ENCODE data around the gene C19orf47. TPM values are rescaled to one million over a fixed set of nuclear protein-coding genes. Genes with fewer than 3 reads are reported as not detected.

Gene C19orf47
- total RNA-seq, 2 experiments from 2014 or later = 15.6 to 33.8 TPM

GRCh38 chr19:40348961-40349507 is 837 bp upstream of the C19orf47 start:
- H3K27ac ChIP-seq (ENCODE audit: low read depth, low read length, poor library complexity, severe bottlenecking) = peak overlapping the region; percentile 16
- BruUV-seq (replicated peaks) = TSS peak; percentile 86
- DNase-seq (ENCODE audit: low spot score) = peak; percentile 25

GRCh38 chr19:40344422-40344821 is 3.8 kb downstream of the C19orf47 start:
- no peaks in the 10 kb centered on the region for H3K9me3 ChIP-seq (ENCODE audit: low read length)
- TF ChIP-seq EZH2phosphoT487 (IDR thresholded peaks at IDR 0.05; ENCODE audit: borderline replicate concordance, low read depth, low read length) (no peak), CTCF (conservative IDR thresholded peaks at IDR 0.05; ENCODE audit: low read length) (no peak)
- H2AFZ ChIP-seq (ENCODE audit: low read length) = no peak overlapping the region
- H3K4me3 ChIP-seq (ENCODE audit: low read depth, low read length, poor library complexity, severe bottlenecking) = no peak overlapping the region
- H3K27ac ChIP-seq (ENCODE audit: low read depth, low read length, poor library complexity, severe bottlenecking) = no peak overlapping the region
- H3K9me2 ChIP-seq (ENCODE audit: insufficient read depth, low read length) = no peaks in the 10 kb centered on the region
- ChIA-PET CTCF (ENCODE audit: unreplicated experiment) (no interaction called here), POLR2A (no interaction called here)
- DNase-seq (ENCODE audit: low spot score) = no peak
- H3K4me2 ChIP-seq (ENCODE audit: low read length) = no peak overlapping the region
- intact Hi-C loops (cut with micrococcal nuclease; ENCODE audit: unreplicated experiment) = no loop called here
- H3K79me2 ChIP-seq (ENCODE audit: insufficient read depth, low read depth, low read length) = peaks cover 21% of the 10 kb centered on the region
- H4K20me1 ChIP-seq (ENCODE audit: insufficient read depth, low read length) = no peaks in the 10 kb centered on the region
- peaks cover 11% of the 10 kb centered on the region for H3K4me1 ChIP-seq (ENCODE audit: insufficient read depth, low read length, poor library complexity, severe bottlenecking)
- no TSS peak for BruUV-seq (replicated peaks)
- H3K36me3 ChIP-seq (ENCODE audit: insufficient read depth, low read length) = peaks cover 14% of the 10 kb centered on the region; the same call in 1 of the 2 replicates

More at GRCh38 chr19:40348961-40349507, 837 bp upstream of the C19orf47 start:
- intact Hi-C loops (cut with micrococcal nuclease; ENCODE audit: unreplicated experiment) = loop anchor here (1.0 to 5.0 kb wide), 5 partner anchors 16 to 256 kb away; partner anchors contain the start of genes AKT2 and SERTAD3
- ChIA-PET POLR2A (interaction anchor here (1.1 to 2.1 kb wide), 3 partner anchors 7 to 55 kb away, joined by 3 to 5 read pairs (median 4); no protein-coding TSS in a partner anchor), CTCF (ENCODE audit: unreplicated experiment) (interaction anchor here (0.7 kb wide), 1 partner anchor 9 kb away, joined by 3 read pairs; no protein-coding TSS in a partner anchor)
- peaks cover 9% of the 10 kb centered on the region; the same call in 1 of the 2 replicates for H3K36me3 ChIP-seq (ENCODE audit: insufficient read depth, low read length)
- H3K9me3 ChIP-seq (ENCODE audit: low read length) = no peaks in the 10 kb centered on the region
- no peaks in the 10 kb centered on the region for H3K9me2 ChIP-seq (ENCODE audit: insufficient read depth, low read length)
- peak overlapping the region; percentile 99 for H3K4me2 ChIP-seq (ENCODE audit: low read length)
- H4K20me1 ChIP-seq (ENCODE audit: insufficient read depth, low read length) = no peaks in the 10 kb centered on the region
- peak overlapping the region; percentile 95 for H3K4me3 ChIP-seq (ENCODE audit: low read depth, low read length, poor library complexity, severe bottlenecking)
- TF ChIP-seq EZH2phosphoT487 (IDR thresholded peaks at IDR 0.05; ENCODE audit: borderline replicate concordance, low read depth, low read length) = no peak
- no peak for TF ChIP-seq CTCF (conservative IDR thresholded peaks at IDR 0.05; ENCODE audit: low read length)
- peaks cover 23% of the 10 kb centered on the region for H3K79me2 ChIP-seq (ENCODE audit: insufficient read depth, low read depth, low read length)
- peak overlapping the region; percentile 80; the same call in 1 of the 2 replicates for H2AFZ ChIP-seq (ENCODE audit: low read length)
- H3K4me1 ChIP-seq (ENCODE audit: insufficient read depth, low read length, poor library complexity, severe bottlenecking) = peaks cover 13% of the 10 kb centered on the region

GRCh38 chr19:40342644-40343311 is 5.4 kb downstream of the C19orf47 start:
- no peaks in the 10 kb centered on the region for H3K9me2 ChIP-seq (ENCODE audit: insufficient read depth, low read length)
- no peaks in the 10 kb centered on the region for H4K20me1 ChIP-seq (ENCODE audit: insufficient read depth, low read length)
- no peak for DNase-seq (ENCODE audit: low spot score)
- H3K36me3 ChIP-seq (ENCODE audit: insufficient read depth, low read length) = peaks cover 21% of the 10 kb centered on the region; the same call in 1 of the 2 replicates
- H3K4me2 ChIP-seq (ENCODE audit: low read length) = no peak overlapping the region
- BruUV-seq (replicated peaks) = no TSS peak
- H3K4me1 ChIP-seq (ENCODE audit: insufficient read depth, low read length, poor library complexity, severe bottlenecking) = peaks cover 8% of the 10 kb centered on the region
- no peaks in the 10 kb centered on the region for H3K9me3 ChIP-seq (ENCODE audit: low read length)
- TF ChIP-seq EZH2phosphoT487 (IDR thresholded peaks at IDR 0.05; ENCODE audit: borderline replicate concordance, low read depth, low read length) = no peak
- no peak for TF ChIP-seq CTCF (conservative IDR thresholded peaks at IDR 0.05; ENCODE audit: low read length)
- H3K27ac ChIP-seq (ENCODE audit: low read depth, low read length, poor library complexity, severe bottlenecking) = no peak overlapping the region
- ChIA-PET CTCF (ENCODE audit: unreplicated experiment) (no interaction called here), POLR2A (no interaction called here)
- H3K4me3 ChIP-seq (ENCODE audit: low read depth, low read length, poor library complexity, severe bottlenecking) = no peak overlapping the region
- intact Hi-C loops (cut with micrococcal nuclease; ENCODE audit: unreplicated experiment) = no loop called here
- peaks cover 16% of the 10 kb centered on the region for H3K79me2 ChIP-seq (ENCODE audit: insufficient read depth, low read depth, low read length)
- no peak overlapping the region for H2AFZ ChIP-seq (ENCODE audit: low read length)

Measured in OCI-LY7 (cell line).